ENCODE results near the gene ATP2C2.

The ATP2C2 gene

DNA sequence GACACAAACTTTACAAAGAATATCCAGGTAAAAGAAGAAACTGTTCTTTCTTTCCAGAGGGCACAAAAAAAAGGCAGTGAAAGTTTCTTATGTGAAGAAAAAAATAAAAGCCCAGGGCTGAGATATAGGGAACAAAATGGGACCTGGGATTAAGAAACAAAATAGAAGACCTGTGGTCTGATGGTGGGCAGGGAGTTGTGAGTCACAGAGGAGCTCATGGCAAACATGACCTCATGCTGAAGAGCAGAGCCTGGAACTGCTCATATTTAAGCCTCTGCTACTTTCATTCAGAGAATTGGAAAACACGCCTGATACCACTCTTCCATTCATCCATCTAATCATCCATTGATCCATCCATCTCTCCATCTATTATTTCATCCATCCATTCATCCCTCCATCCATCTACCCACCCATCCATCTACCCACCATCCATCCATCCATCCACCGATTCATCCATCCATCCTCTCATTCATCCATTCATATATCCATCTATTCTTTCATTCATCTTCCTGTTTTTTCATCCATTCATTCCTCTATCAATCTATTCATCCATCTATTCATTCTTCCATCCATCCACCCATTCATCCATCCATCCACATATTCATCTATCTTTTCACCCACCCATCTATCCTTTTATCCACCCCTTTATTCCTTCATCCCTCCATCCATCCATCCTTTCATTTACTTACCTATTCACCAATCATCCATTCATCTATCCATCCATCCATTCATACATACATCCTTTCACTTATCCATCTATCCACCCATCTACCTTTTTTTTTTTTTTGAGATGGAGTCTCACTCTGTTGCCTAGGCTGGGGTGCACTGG, 43.7 kb upstream of the ATP2C2 start:
- TF ChIP-seq, protein P1, sequence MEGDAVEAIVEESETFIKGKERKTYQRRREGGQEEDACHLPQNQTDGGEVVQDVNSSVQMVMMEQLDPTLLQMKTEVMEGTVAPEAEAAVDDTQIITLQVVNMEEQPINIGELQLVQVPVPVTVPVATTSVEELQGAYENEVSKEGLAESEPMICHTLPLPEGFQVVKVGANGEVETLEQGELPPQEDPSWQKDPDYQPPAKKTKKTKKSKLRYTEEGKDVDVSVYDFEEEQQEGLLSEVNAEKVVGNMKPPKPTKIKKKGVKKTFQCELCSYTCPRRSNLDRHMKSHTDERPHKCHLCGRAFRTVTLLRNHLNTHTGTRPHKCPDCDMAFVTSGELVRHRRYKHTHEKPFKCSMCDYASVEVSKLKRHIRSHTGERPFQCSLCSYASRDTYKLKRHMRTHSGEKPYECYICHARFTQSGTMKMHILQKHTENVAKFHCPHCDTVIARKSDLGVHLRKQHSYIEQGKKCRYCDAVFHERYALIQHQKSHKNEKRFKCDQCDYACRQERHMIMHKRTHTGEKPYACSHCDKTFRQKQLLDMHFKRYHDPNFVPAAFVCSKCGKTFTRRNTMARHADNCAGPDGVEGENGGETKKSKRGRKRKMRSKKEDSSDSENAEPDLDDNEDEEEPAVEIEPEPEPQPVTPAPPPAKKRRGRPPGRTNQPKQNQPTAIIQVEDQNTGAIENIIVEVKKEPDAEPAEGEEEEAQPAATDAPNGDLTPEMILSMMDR (IDR thresholded peaks at IDR 0.05; ENCODE audit: low read depth, low read length, missing control alignments): no peak
- DNase-seq (ENCODE audit: low read depth): no peak
- no peak overlapping the region for H3K4me3 ChIP-seq (ENCODE audit: low read depth, low read length)

DNA sequence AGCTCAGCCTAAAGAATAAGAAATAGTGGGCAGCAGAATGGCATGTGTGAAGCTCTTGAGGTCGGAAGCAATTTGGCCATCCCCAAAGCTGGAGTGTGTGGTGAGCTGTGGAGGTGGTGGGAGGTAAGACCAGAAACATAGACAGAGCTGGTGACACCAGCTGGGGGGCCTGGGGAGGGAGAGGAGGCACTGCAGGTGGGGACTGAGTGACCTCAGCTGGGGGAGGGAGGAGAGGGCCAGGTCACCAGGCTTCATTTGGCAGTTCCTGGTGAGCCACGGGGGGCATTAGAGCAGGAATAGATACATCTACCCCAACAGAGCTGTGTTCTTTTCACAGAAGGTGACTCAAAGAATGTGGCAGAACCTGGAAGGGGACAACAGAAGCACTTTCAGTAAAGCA, 41.8 kb upstream of the ATP2C2 start:
- no peak overlapping the region for H3K4me3 ChIP-seq (ENCODE audit: low read depth, low read length)
- TF ChIP-seq, protein P1 (IDR thresholded peaks at IDR 0.05; ENCODE audit: low read depth, low read length, missing control alignments): no peak
- DNase-seq (ENCODE audit: low read depth): no peak

DNA sequence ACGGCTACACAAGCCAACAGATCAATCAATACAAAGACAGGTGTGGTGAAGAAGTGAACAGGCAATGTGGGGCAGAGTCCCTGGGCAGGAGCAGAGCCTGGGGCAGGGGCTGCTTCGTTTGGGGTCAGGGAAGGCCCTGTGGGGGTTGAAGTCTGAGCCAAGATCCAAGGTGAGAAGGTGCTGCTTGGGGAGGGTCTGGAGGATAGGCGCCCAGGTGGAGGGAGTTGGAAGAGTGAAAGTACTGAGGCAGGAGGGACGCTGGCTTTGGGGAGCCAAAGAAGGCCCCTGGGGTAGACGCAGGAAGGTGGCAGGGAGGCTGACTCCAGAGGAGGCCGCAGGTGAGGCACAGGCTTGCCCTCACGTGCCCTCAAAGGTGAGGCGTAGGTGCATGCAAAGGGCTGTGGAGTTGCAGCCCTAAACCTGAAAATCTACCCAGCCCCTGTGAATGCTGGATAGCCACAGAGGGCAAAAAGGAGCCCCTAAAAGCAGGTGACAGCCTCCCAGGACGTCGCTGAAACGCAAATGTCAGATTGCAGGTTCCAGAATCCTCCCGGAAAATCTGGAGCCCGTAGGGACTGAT, 40.3 kb upstream of the ATP2C2 start:
- TF ChIP-seq, protein P1 (IDR thresholded peaks at IDR 0.05; ENCODE audit: low read depth, low read length, missing control alignments): no peak
- DNase-seq (ENCODE audit: low read depth): no peak
- H3K4me3 ChIP-seq (ENCODE audit: low read depth, low read length): no peak overlapping the region

DNA sequence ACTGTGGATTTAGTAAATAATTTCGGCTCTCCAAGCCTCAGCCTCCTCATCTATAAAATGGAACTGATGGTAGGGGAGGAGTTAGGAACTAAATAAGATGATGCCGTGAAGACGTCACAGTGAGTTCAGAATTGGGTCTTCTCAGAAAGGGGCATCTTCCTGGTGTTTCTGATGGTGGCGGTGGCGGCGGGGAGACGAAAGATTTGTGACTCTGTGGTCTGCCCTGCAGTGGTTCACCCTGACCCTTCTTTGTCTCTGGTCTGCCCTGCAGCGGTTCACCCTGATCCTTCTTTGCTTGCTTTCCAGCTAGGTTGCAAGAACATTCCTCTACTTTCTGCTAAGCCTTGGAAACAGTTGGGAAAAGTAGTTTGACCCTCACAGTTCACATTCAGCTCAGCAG, 39.3 kb upstream of the ATP2C2 start:
- no peak overlapping the region for H3K4me3 ChIP-seq (ENCODE audit: low read depth, low read length)
- TF ChIP-seq, protein P1 (IDR thresholded peaks at IDR 0.05; ENCODE audit: low read depth, low read length, missing control alignments): no peak

DNA sequence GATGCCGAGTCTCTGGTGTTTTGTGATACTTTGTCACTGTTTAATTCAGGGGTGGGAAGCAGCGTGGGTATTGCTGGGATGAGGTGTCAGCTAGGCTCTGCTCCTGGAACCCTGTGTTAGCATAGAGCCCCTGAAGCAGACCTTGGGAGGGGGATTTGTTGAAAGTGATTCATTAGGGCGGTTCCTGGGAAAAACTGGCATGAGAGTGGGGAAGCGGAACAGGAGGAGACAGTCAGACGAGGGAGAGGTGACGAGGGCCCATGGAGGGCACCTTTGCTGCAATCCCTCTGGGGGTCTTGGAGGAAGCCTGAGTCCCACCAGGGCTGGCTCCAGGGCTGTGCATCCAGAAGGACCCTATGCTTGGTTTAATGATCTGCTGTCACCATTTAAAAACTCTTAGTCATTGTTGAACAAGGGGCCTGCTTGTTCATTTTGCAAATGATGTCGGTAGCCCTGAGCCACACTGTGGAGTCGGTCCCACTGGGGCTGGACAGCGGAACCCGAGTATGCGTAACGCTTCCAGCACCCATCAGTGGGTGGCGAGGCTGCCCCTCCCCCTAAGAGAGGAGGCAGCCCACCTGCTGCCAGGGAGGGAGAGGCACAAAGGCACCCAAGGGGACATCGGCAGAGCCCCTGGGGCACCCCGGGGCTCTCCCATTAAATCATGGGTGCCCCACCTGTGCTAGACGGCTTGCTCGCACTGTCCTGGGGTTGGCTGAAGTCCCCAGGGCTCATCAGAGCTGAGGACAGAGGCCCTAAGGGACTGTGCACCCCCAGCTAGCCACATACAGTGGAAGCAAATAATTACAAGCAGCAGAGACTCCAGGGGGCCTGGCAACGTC, 38.3 kb upstream of the ATP2C2 start:
- no peak for DNase-seq (ENCODE audit: low read depth)
- TF ChIP-seq, protein P1 (IDR thresholded peaks at IDR 0.05; ENCODE audit: low read depth, low read length, missing control alignments): no peak
- no peak overlapping the region for H3K4me3 ChIP-seq (ENCODE audit: low read depth, low read length)

More for the DNA sequence above, 39.3 kb upstream of the ATP2C2 start:
- no peak for DNase-seq (ENCODE audit: low read depth)

DNA sequence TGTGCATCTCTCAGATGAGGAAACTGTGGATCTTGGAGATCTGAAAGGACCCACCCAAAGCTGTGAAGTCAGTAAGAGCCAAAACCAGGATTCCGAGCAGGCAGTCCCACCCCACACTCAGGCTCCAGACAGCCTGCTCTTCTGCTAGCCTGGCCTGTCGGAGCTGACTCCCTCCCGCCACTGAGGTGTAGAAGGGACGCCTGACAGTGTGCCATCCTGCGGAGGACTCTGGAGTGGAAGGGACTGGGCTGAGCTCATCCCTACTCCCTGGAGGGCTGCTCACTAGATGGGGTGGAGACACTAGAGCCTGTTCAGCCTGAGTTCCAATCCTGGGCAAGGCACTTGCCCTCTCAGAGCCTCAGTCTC, 37.7 kb upstream of the ATP2C2 start:
- H3K4me3 ChIP-seq (ENCODE audit: low read depth, low read length): no peak overlapping the region
- TF ChIP-seq, protein P1 (IDR thresholded peaks at IDR 0.05; ENCODE audit: low read depth, low read length, missing control alignments): no peak
- DNase-seq (ENCODE audit: low read depth): no peak

Data from GM12864 (cell line).